Measurements from ENCODE around the gene MAP2K5.

- TF ChIP-seq POLR2AphosphoS5 (IDR thresholded peaks at IDR 0.05) (peak in 2 of 3 donors; percentile 34 to 44), POLR2A (IDR thresholded peaks at IDR 0.05) (no peak), CTCF (IDR thresholded peaks at IDR 0.05) (no peak), EP300 (IDR thresholded peaks at IDR 0.05) (no peak)
Measured at GRCh38 chr15:67521783-67522568, 20.5 kb upstream of the MAP2K5 start.
